Motor neuron (in vitro differentiated cells): Measurements from ENCODE around the gene USP12. TPM values are rescaled to one million over a fixed set of nuclear protein-coding genes. Genes with fewer than 3 reads are reported as not detected.
A peak's percentile ranks its signal among the peaks of the same experiment; 100 is the strongest.
"Not testable (repeated sequence)": the region's sequence is repeated elsewhere in the genome, so short reads cannot be mapped to it uniquely, and the experiment has no call there.

Experiments used
- ATAC-seq, 8 experiments: fragments of 200-7000 bp; cut with Tn5 transposase; replicated peaks in 6 of 8; 2 replicates each; pipeline ENCODE4 v1.8.0; 2021; ENCODE audit warnings: mild to moderate bottlenecking in 8 of 8, moderate library complexity in 8 of 8
- H3K27ac ChIP-seq, 2 donors: fragments of 250-450 bp; sonication (Bioruptor Pico); 2 replicates each; pipeline ENCODE4 v1.9.0; 2021; ENCODE audit warnings: antibody characterized with exemption in 2 of 2, mild to moderate bottlenecking in 2 of 2, moderate library complexity in 1 of 2
- H3K4me1 ChIP-seq, 2 donors: fragments of 250-450 bp; sonication (Bioruptor Pico); replicated peaks in 1 of 2; 2 replicates each; pipeline ENCODE4 v1.6.1; 2021; ENCODE audit warnings: antibody characterized with exemption in 2 of 2, mild to moderate bottlenecking in 2 of 2, moderate library complexity in 1 of 2
- H3K4me3 ChIP-seq, 5 donors: fragments of 250-450 bp; sonication (Bioruptor Pico); 2 replicates each; pipeline ENCODE4 v1.9.0; 2021; ENCODE audit warnings: antibody characterized with exemption in 5 of 5, mild to moderate bottlenecking in 5 of 5, moderate library complexity in 4 of 5
- WGBS, 10 experiments: fragments of 450-650 bp; shearing (Covaris generic); methylation state at CpG; one replicate each; pipeline ENCODE4 v1.0.0; 2022; 5-methylcytosine and 5-hydroxymethylcytosine counted together
- in situ Hi-C, 9 experiments: fragments of 400-800 bp; cut with MboI; loops; one replicate each; pipeline ENCODE4 v1.15.0; 2021; ENCODE audit warnings: low sequenced_read_pairs in 9 of 9, low pct_unique_long_range_greater_than_20kb in 2 of 9; ENCODE audit not compliant: unreplicated experiment in 9 of 9
- total RNA-seq, 8 experiments: library from RNA; unstranded; fragments of 300-600 nt; gene quantifications; 2 replicates each; pipeline versions ENCODE4 v1.2.3 to v1.2.4, GENCODE V29; 2022

USP12 gene
- total RNA-seq, 8 experiments from 2014 or later = 13.7 to 38.0 (median 18.3) TPM

- no peaks in the 10 kb centered on the region for H3K4me1 ChIP-seq
- in situ Hi-C loops = no loop called here
- H3K4me3 ChIP-seq = no peak overlapping the region
- ATAC-seq = no peak
- H3K27ac ChIP-seq = no peak overlapping the region
- WGBS, 10 experiments = 88 to 100% (median 93%) methylated on average over 3 to 8 of the region's 9 CpGs; no CpG with 5 or more reads in 3 of the 10 experiments
Measured at GRCh38 chr13:27160657-27161295, 10.8 kb downstream of the USP12 start.

- ATAC-seq = no peak
- WGBS, 10 experiments = 74 to 98% (median 90%) methylated on average over 3 to 5 of the region's 5 CpGs
- Histone ChIP-seq H3K4me3 (no peak overlapping the region), H3K4me1 (no peaks in the 10 kb centered on the region), H3K27ac (no peak overlapping the region)
- in situ Hi-C loops = no loop called here
Measured at GRCh38 chr13:27159806-27160563, 11.6 kb downstream of the USP12 start.

- no peak overlapping the region for H3K27ac ChIP-seq
- WGBS, 10 experiments = 94 to 100% (median 100%) methylated on average over 1 to 5 of the region's 5 CpGs; no CpG with 5 or more reads in 1 of the 10 experiments
- in situ Hi-C loops = no loop called here
- no peak overlapping the region for H3K4me3 ChIP-seq
- ATAC-seq = no peak
- no peaks in the 10 kb centered on the region for H3K4me1 ChIP-seq
Measured at GRCh38 chr13:27158335-27158734, 13.3 kb downstream of the USP12 start.

GRCh38 chr13:27151798-27152599 is 19.6 kb downstream of the USP12 start:
- Histone ChIP-seq H3K27ac (no peak overlapping the region), H3K4me1 (no peaks in the 10 kb centered on the region), H3K4me3 (no peak overlapping the region)
- peak in 2 of 8 experiments; percentile 55 to 72 for ATAC-seq
- WGBS, 10 experiments = 45 to 73% (median 58%) methylated on average over 2 to 4 of the region's 4 CpGs
- in situ Hi-C loops = no loop called here

- no peak for ATAC-seq
- 80 to 100% (median 94%) methylated on average over 1 to 6 of the region's 6 CpGs; no CpG with 5 or more reads in 3 of the 10 experiments for WGBS, 10 experiments
- Histone ChIP-seq H3K4me3 (no peak overlapping the region), H3K27ac (no peak overlapping the region), H3K4me1 (no peaks in the 10 kb centered on the region)
- in situ Hi-C loops = no loop called here
Measured at GRCh38 chr13:27149702-27150101, 21.9 kb downstream of the USP12 start.

GRCh38 chr13:27148900-27149299 is 22.7 kb downstream of the USP12 start:
- in situ Hi-C loops = no loop called here
- 93 to 100% (median 95%) methylated on average over 1 to 6 of the region's 6 CpGs; no CpG with 5 or more reads in 1 of the 10 experiments for WGBS, 10 experiments
- no peaks in the 10 kb centered on the region for H3K4me1 ChIP-seq

GRCh38 chr13:27147530-27148170 is 24.0 kb downstream of the USP12 start:
- no peak for ATAC-seq
- no peaks in the 10 kb centered on the region for H3K4me1 ChIP-seq
- 64 to 100% (median 90%) methylated on average over 1 to 7 of the region's 8 CpGs for WGBS, 10 experiments
- no peak overlapping the region for H3K4me3 ChIP-seq
- in situ Hi-C loops = no loop called here
- no peak overlapping the region for H3K27ac ChIP-seq

More at GRCh38 chr13:27148900-27149299, 22.7 kb downstream of the USP12 start:
- ATAC-seq = no peak
- H3K27ac ChIP-seq = no peak overlapping the region
- no peak overlapping the region for H3K4me3 ChIP-seq

GRCh38 chr13:27141746-27142145 is 29.9 kb downstream of the USP12 start:
- Histone ChIP-seq H3K27ac (no peak overlapping the region), H3K4me1 (no peaks in the 10 kb centered on the region), H3K4me3 (no peak overlapping the region)
- in situ Hi-C loops = no loop called here
- 50 to 100% (median 93%) methylated on average over 1 to 5 of the region's 5 CpGs; no CpG with 5 or more reads in 2 of the 10 experiments for WGBS, 10 experiments
- ATAC-seq = no peak

GRCh38 chr13:27141159-27141558 is 30.5 kb downstream of the USP12 start:
- ATAC-seq, H3K27ac ChIP-seq, in situ Hi-C loops, H3K4me1 ChIP-seq, H3K4me3 ChIP-seq: not testable (repeated sequence)
- 90 to 100% (median 100%) methylated on average over 2 to 5 of the region's 5 CpGs; no CpG with 5 or more reads in 2 of the 10 experiments for WGBS, 10 experiments

GRCh38 chr13:27140060-27140459 is 31.6 kb downstream of the USP12 start:
- no peak overlapping the region for H3K27ac ChIP-seq
- WGBS, 10 experiments = 89 to 100% (median 97%) methylated on average over 1 to 4 of the region's 4 CpGs; no CpG with 5 or more reads in 2 of the 10 experiments
- no peaks in the 10 kb centered on the region for H3K4me1 ChIP-seq
- no peak for ATAC-seq
- no peak overlapping the region for H3K4me3 ChIP-seq
- in situ Hi-C loops = no loop called here

- Histone ChIP-seq H3K4me3 (no peak overlapping the region), H3K27ac (no peak overlapping the region), H3K4me1 (no peaks in the 10 kb centered on the region)
- in situ Hi-C loops = no loop called here
- WGBS, 10 experiments = 50 to 100% (median 100%) methylated on average over 2 of the region's 2 CpGs; no CpG with 5 or more reads in 4 of the 10 experiments
- no peak for ATAC-seq
Measured at GRCh38 chr13:27139565-27139964, 32.0 kb downstream of the USP12 start.

- in situ Hi-C loops = no loop called here
- Histone ChIP-seq H3K27ac (no peak overlapping the region), H3K4me1 (no peaks in the 10 kb centered on the region), H3K4me3 (no peak overlapping the region)
- ATAC-seq = no peak
- 80 to 100% (median 94%) methylated on average over 1 to 4 of the region's 4 CpGs for WGBS, 10 experiments
Measured at GRCh38 chr13:27138457-27139093, 33.0 kb downstream of the USP12 start.
